ENCODE measurements around the gene SNX6.
"Not testable (repeated sequence)": the region's sequence is repeated elsewhere in the genome, so short reads cannot be mapped to it uniquely, and the experiment has no call there.

Gene SNX6

GRCh38 chr14:34634360-34634771 is 4.4 kb upstream of the SNX6 start:
- DNase-seq (ENCODE audit: low read depth), result not testable (repeated sequence)

- no peak for DNase-seq (ENCODE audit: low read depth)
Measured at GRCh38 chr14:34633742-34634141, 3.8 kb upstream of the SNX6 start.

DNA sequence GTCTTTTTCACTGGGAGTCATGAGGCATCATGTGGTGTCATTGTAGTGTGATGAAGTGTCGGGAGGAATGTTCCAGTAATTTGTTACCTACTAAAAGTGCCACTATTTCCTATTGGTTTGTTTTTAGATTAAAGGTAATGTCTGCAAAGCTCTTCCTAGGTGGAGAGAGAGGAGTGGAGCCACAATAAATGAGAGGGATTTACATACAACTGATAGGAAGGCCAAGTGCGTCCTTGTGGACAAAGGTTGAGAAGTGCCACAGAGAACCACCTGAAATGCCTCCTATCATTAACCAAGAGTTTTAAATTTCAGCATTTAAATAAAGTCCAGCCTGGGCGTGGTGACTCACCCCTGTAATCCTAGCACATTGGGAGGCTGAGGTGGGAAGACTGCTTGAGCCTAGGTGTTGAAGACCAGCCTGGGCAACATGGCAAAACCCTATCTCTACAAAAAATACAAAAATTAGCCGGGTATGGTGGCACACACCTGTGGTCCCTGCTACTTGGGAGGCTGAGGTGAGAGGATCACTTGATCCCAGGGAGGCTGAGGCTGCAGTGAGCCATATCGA is 2.5 kb upstream of the SNX6 start:
- DNase-seq (ENCODE audit: low read depth), result no peak

DNA sequence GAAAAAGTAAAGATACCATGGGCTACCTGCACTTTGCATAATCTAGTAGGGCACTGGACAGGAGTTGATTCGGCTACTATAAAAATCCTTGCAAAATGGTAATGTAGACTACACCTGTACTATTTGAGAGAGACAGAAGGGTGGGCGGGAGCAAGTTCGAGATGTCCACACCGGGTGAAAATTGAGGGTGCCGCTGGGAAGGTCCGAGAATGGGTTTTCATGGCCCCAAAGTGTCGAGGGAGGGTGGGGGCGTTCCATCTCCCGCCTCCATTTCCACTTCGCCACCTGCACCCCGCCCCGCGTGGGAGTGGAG is 648 bp downstream of the SNX6 start:
- no peak for DNase-seq (ENCODE audit: low read depth)

GRCh38 chr14:34628681-34629135 is 1.2 kb downstream of the SNX6 start:
- DNase-seq (ENCODE audit: low read depth), result peak; percentile 4

GRCh38 chr14:34623506-34623905 is 6.4 kb downstream of the SNX6 start:
- DNase-seq (ENCODE audit: low read depth), result no peak

GRCh38 chr14:34620839-34621238 is 9.1 kb downstream of the SNX6 start:
- no peak for DNase-seq (ENCODE audit: low read depth)

- DNase-seq (ENCODE audit: low read depth), result no peak
Measured at GRCh38 chr14:34620115-34620514, 9.8 kb downstream of the SNX6 start.

DNA sequence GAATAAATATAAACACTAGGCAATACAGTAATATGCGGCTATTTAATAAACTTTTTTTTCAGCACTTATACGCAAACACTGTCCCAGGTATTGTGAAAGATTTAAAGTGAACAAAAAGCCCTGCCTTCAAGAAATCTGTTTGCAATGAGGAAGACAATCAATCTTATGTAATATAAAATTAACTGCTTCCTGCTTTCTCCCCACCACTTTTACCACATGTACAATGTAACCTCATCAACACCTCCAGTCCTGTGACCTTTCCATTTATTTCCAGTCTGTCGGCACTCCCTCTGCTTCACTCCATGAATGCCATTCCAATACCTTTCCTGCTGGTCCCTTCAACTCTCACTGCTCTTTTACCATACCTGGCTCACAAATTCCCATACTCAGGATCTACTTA is 10.5 kb downstream of the SNX6 start:
- DNase-seq (ENCODE audit: low read depth), result no peak

DNA sequence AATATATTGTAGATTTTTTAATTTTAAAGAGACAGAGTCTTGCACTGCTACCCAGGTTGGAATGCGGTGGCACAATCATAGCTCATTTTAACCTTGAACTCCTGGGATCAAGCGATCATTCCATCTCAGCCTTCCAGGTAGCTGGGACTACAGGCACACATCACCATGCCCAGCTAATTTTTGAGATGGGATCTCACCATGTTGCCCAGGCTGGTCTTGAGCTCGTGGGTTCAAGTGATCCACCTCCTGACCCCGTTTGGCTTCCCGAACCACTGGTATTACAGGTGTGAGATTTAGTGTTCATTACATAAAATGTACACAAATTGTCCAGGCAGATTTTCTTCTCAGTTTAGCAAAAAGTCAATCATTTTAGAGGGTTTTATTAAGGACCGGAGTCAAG is 13.6 kb downstream of the SNX6 start:
- no peak for DNase-seq (ENCODE audit: low read depth)

DNA sequence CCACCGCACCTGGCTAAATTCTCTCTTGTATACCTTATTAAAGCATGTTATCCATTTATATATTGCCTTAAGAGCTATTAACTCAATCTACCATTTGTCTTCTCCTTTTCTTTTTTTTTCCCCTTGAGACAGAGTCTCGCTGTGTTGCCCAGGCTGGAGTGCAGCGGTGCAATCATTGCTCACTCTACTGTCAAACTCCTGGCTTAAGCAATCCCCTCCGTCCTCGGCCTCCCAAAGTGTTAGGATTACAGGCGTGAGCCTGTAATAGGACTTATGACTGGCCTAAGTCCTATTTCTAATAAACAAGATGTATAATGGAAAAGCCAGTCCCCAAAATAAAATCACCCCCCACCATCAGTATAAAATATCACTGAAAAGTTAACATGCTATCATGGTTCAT is 14.4 kb downstream of the SNX6 start:
- DNase-seq (ENCODE audit: low read depth), result no peak

DNA sequence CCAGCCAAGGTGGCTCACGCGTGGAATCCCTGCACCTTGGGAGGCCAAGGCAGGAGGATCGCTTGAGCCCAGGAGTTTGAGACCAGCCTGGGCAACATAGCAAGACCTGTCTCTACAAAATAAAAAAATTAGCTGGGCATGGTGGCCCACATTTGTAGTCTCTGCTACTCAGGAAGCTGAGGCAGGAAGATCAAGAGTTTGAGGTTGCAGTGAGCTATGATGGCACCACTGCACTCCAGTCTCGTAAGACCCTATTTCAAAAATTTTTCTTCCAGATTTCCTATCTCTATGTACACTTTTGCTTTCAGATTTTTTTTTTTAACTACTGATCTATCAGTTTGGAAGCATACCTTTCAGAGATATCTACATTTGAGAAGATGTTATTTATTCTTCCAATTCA is 15.3 kb downstream of the SNX6 start:
- no peak for DNase-seq (ENCODE audit: low read depth)

- DNase-seq (ENCODE audit: low read depth), result no peak
Measured at GRCh38 chr14:34610101-34610500, 19.8 kb downstream of the SNX6 start.

DNA sequence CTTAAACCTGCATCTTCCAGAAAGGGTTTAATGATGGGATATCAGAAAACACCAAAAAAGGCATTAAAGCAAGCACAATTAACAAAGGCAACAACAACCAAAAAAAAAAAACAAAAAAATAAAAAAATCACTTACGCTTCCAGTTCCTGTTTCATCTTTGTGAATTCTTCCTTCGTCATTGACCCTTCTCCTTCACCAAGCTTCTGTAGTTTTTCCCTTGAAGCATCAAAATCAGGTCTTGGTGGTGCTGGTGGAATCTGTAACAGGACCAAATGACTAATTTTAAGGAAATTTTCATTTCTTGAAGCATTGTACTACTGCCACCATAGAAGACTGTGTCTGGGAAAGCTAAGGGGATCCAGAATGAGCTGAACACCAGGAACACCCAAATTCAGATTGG is 24.5 kb downstream of the SNX6 start:
- no peak for DNase-seq (ENCODE audit: low read depth)

GRCh38 chr14:34604995-34605394 is 25.0 kb downstream of the SNX6 start:
- DNase-seq (ENCODE audit: low read depth), result no peak

DNA sequence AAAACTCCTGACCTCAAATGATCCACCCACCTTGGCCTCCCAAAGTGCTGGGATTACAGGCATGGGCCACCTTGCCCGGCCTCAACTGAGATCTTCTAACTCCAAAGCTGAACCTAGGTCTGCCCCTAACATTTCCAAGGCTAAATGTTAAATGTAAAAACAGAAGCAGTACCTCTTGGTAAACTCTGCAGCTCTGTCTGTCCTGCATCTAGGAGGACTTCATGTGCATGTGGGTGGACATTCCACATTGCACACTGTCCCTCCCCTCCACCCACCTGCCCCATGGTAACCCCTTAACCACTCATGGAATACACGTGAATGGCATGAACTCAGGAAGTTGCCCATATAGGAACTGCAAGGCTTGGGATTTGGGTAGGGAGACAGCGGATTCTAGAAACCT is 33.1 kb downstream of the SNX6 start:
- DNase-seq (ENCODE audit: low read depth), result no peak

- no peak for DNase-seq (ENCODE audit: low read depth)
Measured at GRCh38 chr14:34593740-34594375, 36.1 kb downstream of the SNX6 start.

GRCh38 chr14:34592623-34593022 is 37.3 kb downstream of the SNX6 start:
- no peak for DNase-seq (ENCODE audit: low read depth)

DNA sequence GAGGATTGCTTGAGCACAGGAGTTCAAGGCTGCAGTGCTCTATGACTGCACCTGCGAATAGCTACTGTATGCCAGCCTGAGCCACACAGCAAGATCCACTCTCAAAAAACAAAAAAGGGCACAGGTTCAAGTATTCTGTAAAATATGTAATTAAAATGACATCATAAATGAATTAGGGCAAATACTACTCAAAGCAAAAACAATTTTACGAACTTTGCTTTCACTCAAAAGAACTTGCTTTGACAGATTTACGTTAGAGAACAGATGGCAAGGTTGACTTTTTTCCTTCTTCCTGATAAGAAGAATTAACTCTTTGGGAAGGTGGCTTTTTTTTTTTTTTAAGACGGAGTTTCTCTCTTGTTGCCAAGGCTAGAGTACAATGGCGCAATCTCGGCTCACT is 46.4 kb downstream of the SNX6 start:
- DNase-seq (ENCODE audit: low read depth), result no peak

GRCh38 chr14:34582117-34582680 is 47.7 kb downstream of the SNX6 start:
- no peak for DNase-seq (ENCODE audit: low read depth)

DNA sequence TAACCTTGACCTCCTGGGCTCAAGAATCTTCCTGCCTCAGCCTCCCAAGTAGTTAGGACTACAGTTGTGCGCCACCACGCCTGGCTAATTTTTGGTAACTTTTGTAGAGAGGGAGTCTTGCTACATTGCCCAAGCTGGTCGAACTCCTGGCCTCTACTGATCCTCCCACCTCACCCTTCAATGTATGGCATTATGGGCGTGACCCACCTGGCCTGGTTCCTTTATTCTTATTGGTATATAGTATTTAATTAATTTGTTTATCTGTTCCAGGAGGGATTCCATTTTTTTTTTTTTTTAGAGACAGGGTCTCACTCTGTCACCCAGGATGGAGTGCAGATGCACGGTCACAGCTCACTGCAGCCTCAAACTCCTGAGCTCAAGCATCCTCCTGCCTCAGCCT is 49.6 kb downstream of the SNX6 start:
- no peak for DNase-seq (ENCODE audit: low read depth)

- no peak for DNase-seq (ENCODE audit: low read depth)
Measured at GRCh38 chr14:34571771-34572170, 58.2 kb downstream of the SNX6 start.

DNA sequence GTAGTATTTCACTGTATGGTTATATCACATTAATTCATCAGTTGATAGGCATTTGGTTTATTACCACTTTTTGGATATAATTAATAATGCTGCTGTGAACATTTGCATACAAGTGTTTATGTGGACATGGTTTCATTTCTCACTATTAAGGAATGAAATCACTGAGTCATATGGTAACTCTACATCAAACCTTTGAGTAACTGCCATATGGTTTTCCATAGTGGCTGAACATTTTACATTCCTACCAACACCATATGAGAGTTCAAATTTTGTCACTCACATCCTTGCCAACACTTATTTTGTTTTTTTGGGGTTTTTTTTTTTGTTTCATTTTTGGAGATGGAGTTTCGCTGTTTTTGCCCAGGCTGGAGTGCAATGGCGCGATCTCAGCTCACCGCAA is 60.2 kb downstream of the SNX6 start:
- no peak for DNase-seq (ENCODE audit: low read depth)

DNA sequence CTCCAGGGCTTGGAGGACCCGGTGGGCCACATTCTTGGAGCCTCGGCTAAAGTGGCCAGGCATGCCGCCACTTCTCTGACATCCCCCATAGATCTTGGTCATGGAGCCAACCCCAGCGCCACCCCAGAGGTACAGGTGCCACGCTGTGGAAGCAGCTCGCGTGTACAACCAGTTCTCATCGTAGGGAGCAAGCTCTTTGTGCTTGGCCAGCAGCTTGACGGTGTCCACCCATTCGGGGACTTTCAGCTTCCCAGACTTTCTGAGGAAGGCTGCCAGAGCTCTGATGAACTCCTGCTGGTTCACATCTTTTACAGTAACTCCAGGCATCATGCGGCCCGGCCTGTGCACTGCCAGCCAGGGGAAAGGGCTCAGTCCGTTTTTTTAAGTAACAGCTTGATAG is 61.1 kb downstream of the SNX6 start:
- no peak for DNase-seq (ENCODE audit: low read depth)
